Measurements from ENCODE around the gene ZBTB20. TPM values are rescaled to one million over a fixed set of nuclear protein-coding genes. Genes with fewer than 3 reads are reported as not detected.

The ZBTB20 gene
- polyA plus RNA-seq, 3 donors = 1.3 to 3.2 (median 2.0) TPM

DNA sequence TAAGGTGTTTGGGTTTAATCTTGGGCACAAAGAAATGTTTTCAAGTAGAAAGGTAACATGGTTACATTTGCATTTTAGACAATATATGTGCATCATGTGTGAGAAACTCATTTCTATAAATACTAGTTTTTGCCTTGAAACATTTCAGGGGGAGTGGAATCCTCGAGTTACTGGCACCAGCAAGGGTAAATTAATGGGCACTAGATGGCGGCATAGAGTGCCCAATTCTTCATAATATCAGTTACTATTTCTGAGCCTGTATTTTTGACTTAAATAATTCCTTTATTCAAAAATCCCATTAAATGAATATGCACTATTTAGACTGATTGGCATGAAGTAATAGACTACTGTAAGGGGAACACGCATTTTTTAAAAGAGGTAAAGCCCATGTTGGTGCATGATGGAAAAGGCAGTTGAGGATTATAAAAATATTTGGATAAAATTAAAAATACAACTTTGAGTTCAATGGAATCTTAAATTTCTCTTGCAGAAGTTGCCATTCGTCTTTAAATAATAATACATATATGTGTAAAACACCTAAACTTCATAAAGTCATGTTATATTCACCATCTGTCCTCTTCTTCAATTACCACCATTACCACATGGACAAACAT is 106.3 kb downstream of the ZBTB20 start:
- no peaks in the 10 kb centered on the region for H3K4me1 ChIP-seq (ENCODE audit: control insufficient read depth in 1 of 2, insufficient read depth in 2 of 2, low read length in 2 of 2)
- no peaks in the 10 kb centered on the region for H3K79me2 ChIP-seq (ENCODE audit: insufficient read depth, low read length)
- no peak overlapping the region for H3K27ac ChIP-seq (ENCODE audit: low read depth in 1 of 2, low read length in 2 of 2)
- TF ChIP-seq, protein P1, sequence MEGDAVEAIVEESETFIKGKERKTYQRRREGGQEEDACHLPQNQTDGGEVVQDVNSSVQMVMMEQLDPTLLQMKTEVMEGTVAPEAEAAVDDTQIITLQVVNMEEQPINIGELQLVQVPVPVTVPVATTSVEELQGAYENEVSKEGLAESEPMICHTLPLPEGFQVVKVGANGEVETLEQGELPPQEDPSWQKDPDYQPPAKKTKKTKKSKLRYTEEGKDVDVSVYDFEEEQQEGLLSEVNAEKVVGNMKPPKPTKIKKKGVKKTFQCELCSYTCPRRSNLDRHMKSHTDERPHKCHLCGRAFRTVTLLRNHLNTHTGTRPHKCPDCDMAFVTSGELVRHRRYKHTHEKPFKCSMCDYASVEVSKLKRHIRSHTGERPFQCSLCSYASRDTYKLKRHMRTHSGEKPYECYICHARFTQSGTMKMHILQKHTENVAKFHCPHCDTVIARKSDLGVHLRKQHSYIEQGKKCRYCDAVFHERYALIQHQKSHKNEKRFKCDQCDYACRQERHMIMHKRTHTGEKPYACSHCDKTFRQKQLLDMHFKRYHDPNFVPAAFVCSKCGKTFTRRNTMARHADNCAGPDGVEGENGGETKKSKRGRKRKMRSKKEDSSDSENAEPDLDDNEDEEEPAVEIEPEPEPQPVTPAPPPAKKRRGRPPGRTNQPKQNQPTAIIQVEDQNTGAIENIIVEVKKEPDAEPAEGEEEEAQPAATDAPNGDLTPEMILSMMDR (IDR thresholded peaks at IDR 0.05) = peak; percentile 84
- Mint-ChIP-seq H3K4me3 (no peak overlapping the region), H3K4me1 (no peaks in the 10 kb centered on the region), H3K9me3 (no peaks in the 10 kb centered on the region), H3K27ac (no peak overlapping the region), H3K27me3 (ENCODE audit: low read depth in 3 of 3) (no peaks in the 10 kb centered on the region), H3K36me3 (peaks cover 0 to 3% of the 10 kb centered on the region in 2 donors)
- no peak overlapping the region for H2AFZ ChIP-seq (ENCODE audit: insufficient read depth, low read depth, low read length, poor library complexity, severe bottlenecking)
- no peaks in the 10 kb centered on the region for H3K27me3 ChIP-seq (ENCODE audit: control insufficient read depth in 2 of 2, insufficient read depth in 2 of 2, low read length in 2 of 2)
- H4K20me1 ChIP-seq (ENCODE audit: insufficient read depth, low read length) = peaks cover 5% of the 10 kb centered on the region
- no peak overlapping the region for H3K9ac ChIP-seq (ENCODE audit: insufficient read depth, low read length, poor library complexity, severe bottlenecking)
- WGBS (ENCODE audit: insufficient coverage) = no CpG with 5 or more reads among the region's 4 CpGs
- no peak overlapping the region for H3K4me2 ChIP-seq (replicated peaks; ENCODE audit: extremely low read depth, low read length, poor library complexity, severe bottlenecking)
- no peak overlapping the region for H3K4me3 ChIP-seq (replicated peaks in 1 of 3; ENCODE audit: low read depth in 2 of 3, low read length in 3 of 3)
- no peaks in the 10 kb centered on the region for H3K9me3 ChIP-seq (replicated peaks in 1 of 2; ENCODE audit: control insufficient read depth in 1 of 2, insufficient read depth in 1 of 2, low read length in 2 of 2)
- H3K36me3 ChIP-seq (replicated peaks in 1 of 2; ENCODE audit: control insufficient read depth in 1 of 2, insufficient read depth in 2 of 2, low read length in 2 of 2) = no peaks in the 10 kb centered on the region
- intact Hi-C loops (cut with micrococcal nuclease) = no loop called here
- peak; percentile 4 to 16 (median 10) for DNase-seq

- Mint-ChIP-seq H3K4me1 (no peaks in the 10 kb centered on the region), H3K27me3 (ENCODE audit: low read depth in 3 of 3) (no peaks in the 10 kb centered on the region), H3K27ac (no peak overlapping the region), H3K9me3 (no peaks in the 10 kb centered on the region), H3K36me3 (peaks cover 0 to 3% of the 10 kb centered on the region in 2 donors), H3K4me3 (no peak overlapping the region)
- no peak overlapping the region for H3K9ac ChIP-seq (ENCODE audit: insufficient read depth, low read length, poor library complexity, severe bottlenecking)
- no peaks in the 10 kb centered on the region for H3K79me2 ChIP-seq (ENCODE audit: insufficient read depth, low read length)
- H3K27me3 ChIP-seq (ENCODE audit: control insufficient read depth in 2 of 2, insufficient read depth in 2 of 2, low read length in 2 of 2) = no peaks in the 10 kb centered on the region
- intact Hi-C loops (cut with micrococcal nuclease) = no loop called here
- no peak overlapping the region for H3K4me3 ChIP-seq (replicated peaks in 1 of 3; ENCODE audit: low read depth in 2 of 3, low read length in 3 of 3)
- TF ChIP-seq, protein P1 (IDR thresholded peaks at IDR 0.05) = no peak
- no peak overlapping the region for H3K4me2 ChIP-seq (replicated peaks; ENCODE audit: extremely low read depth, low read length, poor library complexity, severe bottlenecking)
- H3K4me1 ChIP-seq (ENCODE audit: control insufficient read depth in 1 of 2, insufficient read depth in 2 of 2, low read length in 2 of 2) = no peaks in the 10 kb centered on the region
- H4K20me1 ChIP-seq (ENCODE audit: insufficient read depth, low read length) = peaks cover 5% of the 10 kb centered on the region
- no peaks in the 10 kb centered on the region for H3K36me3 ChIP-seq (replicated peaks in 1 of 2; ENCODE audit: control insufficient read depth in 1 of 2, insufficient read depth in 2 of 2, low read length in 2 of 2)
- H3K27ac ChIP-seq (ENCODE audit: low read depth in 1 of 2, low read length in 2 of 2) = no peak overlapping the region
- H2AFZ ChIP-seq (ENCODE audit: insufficient read depth, low read depth, low read length, poor library complexity, severe bottlenecking) = no peak overlapping the region
- H3K9me3 ChIP-seq (replicated peaks in 1 of 2; ENCODE audit: control insufficient read depth in 1 of 2, insufficient read depth in 1 of 2, low read length in 2 of 2) = no peaks in the 10 kb centered on the region
- DNase-seq = no peak
Measured at GRCh38 chr3:115040246-115040645, 106.8 kb downstream of the ZBTB20 start.

Measured in CD14-positive monocyte (primary cell).